Measurements from ENCODE around the gene UBXN1.

Gene UBXN1

DNA sequence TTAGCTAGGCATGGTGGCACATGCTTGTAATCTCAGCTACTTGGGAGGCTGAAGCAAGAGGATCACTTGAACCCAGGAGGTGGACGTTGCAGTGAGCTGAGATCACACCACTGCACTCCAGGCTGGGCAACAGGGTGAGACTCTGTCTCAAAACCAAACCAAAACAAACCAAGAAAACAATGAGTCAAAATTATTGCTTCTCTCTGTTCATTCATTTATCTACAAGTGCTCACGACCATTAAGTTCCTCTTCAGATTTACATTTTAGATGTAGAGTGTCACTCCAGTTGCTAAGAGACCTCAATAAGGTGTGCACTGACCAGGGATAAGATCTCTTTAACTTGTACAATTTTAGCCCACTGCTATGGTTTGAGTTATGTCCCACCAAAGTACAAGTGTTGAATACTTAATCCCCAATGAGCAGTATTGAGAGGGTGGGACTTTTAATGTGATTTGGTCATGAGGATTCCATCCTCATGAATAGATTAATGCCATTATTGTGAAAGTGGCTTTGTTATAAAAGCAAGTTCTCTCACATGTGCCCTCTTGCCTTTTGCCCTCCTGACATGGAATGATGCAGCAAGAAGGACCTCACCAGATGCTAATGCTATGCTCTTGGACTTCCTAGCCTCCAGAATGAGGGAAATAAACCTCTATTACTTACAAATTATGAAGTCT lies 40.6 kb upstream of the UBXN1 start:
- no peak overlapping the region for H2AFZ ChIP-seq (ENCODE audit: low read depth, low read length, severe bottlenecking)
- no peaks in the 10 kb centered on the region for H3K9me2 ChIP-seq (replicated peaks; ENCODE audit: insufficient read depth, low read length)
- H3K27ac ChIP-seq (ENCODE audit: low read depth, low read length) = no peak overlapping the region
- TF ChIP-seq, protein P1, sequence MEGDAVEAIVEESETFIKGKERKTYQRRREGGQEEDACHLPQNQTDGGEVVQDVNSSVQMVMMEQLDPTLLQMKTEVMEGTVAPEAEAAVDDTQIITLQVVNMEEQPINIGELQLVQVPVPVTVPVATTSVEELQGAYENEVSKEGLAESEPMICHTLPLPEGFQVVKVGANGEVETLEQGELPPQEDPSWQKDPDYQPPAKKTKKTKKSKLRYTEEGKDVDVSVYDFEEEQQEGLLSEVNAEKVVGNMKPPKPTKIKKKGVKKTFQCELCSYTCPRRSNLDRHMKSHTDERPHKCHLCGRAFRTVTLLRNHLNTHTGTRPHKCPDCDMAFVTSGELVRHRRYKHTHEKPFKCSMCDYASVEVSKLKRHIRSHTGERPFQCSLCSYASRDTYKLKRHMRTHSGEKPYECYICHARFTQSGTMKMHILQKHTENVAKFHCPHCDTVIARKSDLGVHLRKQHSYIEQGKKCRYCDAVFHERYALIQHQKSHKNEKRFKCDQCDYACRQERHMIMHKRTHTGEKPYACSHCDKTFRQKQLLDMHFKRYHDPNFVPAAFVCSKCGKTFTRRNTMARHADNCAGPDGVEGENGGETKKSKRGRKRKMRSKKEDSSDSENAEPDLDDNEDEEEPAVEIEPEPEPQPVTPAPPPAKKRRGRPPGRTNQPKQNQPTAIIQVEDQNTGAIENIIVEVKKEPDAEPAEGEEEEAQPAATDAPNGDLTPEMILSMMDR (IDR thresholded peaks at IDR 0.05; ENCODE audit: insufficient read depth, low read length, poor library complexity, severe bottlenecking) = no peak
- no peak for TF ChIP-seq EZH2phosphoT487 (conservative IDR thresholded peaks at IDR 0.05; ENCODE audit: low read length)
- H3K4me2 ChIP-seq (ENCODE audit: low read depth, low read length, poor library complexity, severe bottlenecking) = no peak overlapping the region
- peaks cover 5% of the 10 kb centered on the region for H4K20me1 ChIP-seq (ENCODE audit: low read depth, low read length)
- no peaks in the 10 kb centered on the region for H3K27me3 ChIP-seq (ENCODE audit: low read length)
- H3K79me2 ChIP-seq (ENCODE audit: insufficient read depth, low read length) = peaks cover 41% of the 10 kb centered on the region
- H3K4me3 ChIP-seq (ENCODE audit: insufficient read depth, low read length, poor library complexity, severe bottlenecking) = no peak overlapping the region
- H3K9ac ChIP-seq (ENCODE audit: low read length) = no peak overlapping the region
- H3F3A ChIP-seq (ENCODE audit: insufficient read depth) = no peaks in the 10 kb centered on the region
- H3K9me3 ChIP-seq (ENCODE audit: insufficient read depth, low read length) = no peaks in the 10 kb centered on the region
- peaks cover 68% of the 10 kb centered on the region for H3K36me3 ChIP-seq (ENCODE audit: low read length)

DNA sequence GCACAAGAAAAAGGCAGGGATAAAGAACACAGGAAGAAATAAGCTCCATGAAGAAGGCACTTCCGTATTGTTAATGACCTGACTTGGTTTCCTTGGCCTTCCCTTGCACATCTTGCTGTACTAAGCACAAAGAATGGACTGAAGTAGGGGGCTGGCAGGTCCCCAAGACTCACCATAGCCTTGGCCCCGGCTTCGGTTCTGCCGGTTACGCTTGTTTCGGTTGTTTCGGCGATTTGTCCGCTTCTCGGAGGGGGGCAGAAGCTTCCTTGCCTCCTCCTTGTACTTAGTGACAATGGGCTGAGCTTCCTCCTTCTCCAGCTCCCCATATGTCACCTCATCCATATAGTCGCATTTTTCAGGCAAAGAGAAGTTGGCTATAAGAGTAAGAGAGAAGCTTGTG lies 37.9 kb upstream of the UBXN1 start:
- Histone ChIP-seq H2AFZ (ENCODE audit: low read depth, low read length, severe bottlenecking) (no peak overlapping the region), H3K27ac (ENCODE audit: low read depth, low read length) (no peak overlapping the region), H3K4me3 (ENCODE audit: insufficient read depth, low read length, poor library complexity, severe bottlenecking) (no peak overlapping the region), H3K4me2 (ENCODE audit: low read depth, low read length, poor library complexity, severe bottlenecking) (no peak overlapping the region), H3K36me3 (ENCODE audit: low read length) (peaks cover 49% of the 10 kb centered on the region), H3K9ac (ENCODE audit: low read length) (no peak overlapping the region), H3K9me2 (replicated peaks; ENCODE audit: insufficient read depth, low read length) (no peaks in the 10 kb centered on the region), H3F3A (ENCODE audit: insufficient read depth) (peaks cover 13% of the 10 kb centered on the region), H4K20me1 (ENCODE audit: low read depth, low read length) (no peaks in the 10 kb centered on the region), H3K9me3 (ENCODE audit: insufficient read depth, low read length) (no peaks in the 10 kb centered on the region), H3K27me3 (ENCODE audit: low read length) (no peaks in the 10 kb centered on the region), H3K79me2 (ENCODE audit: insufficient read depth, low read length) (peaks cover 23% of the 10 kb centered on the region)
- TF ChIP-seq EZH2phosphoT487 (conservative IDR thresholded peaks at IDR 0.05; ENCODE audit: low read length) = no peak
- TF ChIP-seq, protein P1 (IDR thresholded peaks at IDR 0.05; ENCODE audit: insufficient read depth, low read length, poor library complexity, severe bottlenecking) = no peak

DNA sequence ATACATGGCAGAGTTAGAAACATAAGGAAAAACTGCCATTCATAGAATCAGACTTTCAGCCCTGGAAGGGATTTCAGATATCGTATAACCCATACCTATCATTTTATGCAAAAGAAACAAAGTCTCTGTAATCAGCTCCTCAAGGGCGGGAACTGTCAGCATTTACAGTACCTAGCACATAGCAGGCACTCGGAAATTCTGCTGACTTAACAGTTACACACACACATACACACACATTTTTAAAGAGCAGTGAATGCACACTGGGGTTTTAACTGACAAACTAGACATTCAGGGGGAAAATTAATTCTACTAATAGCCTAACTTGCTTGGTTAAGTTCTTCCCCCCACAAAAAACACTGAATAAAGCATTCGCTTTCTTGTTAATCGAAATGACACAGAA lies 37.3 kb upstream of the UBXN1 start:
- H3F3A ChIP-seq (ENCODE audit: insufficient read depth) = peaks cover 13% of the 10 kb centered on the region
- no peak overlapping the region for H3K27ac ChIP-seq (ENCODE audit: low read depth, low read length)
- no peaks in the 10 kb centered on the region for H4K20me1 ChIP-seq (ENCODE audit: low read depth, low read length)
- no peaks in the 10 kb centered on the region for H3K9me3 ChIP-seq (ENCODE audit: insufficient read depth, low read length)
- no peaks in the 10 kb centered on the region for H3K27me3 ChIP-seq (ENCODE audit: low read length)
- H3K4me3 ChIP-seq (ENCODE audit: insufficient read depth, low read length, poor library complexity, severe bottlenecking) = no peak overlapping the region
- H3K9ac ChIP-seq (ENCODE audit: low read length) = no peak overlapping the region
- H3K9me2 ChIP-seq (replicated peaks; ENCODE audit: insufficient read depth, low read length) = no peaks in the 10 kb centered on the region
- no peak overlapping the region for H3K4me2 ChIP-seq (ENCODE audit: low read depth, low read length, poor library complexity, severe bottlenecking)
- peaks cover 20% of the 10 kb centered on the region for H3K79me2 ChIP-seq (ENCODE audit: insufficient read depth, low read length)
- no peak for TF ChIP-seq EZH2phosphoT487 (conservative IDR thresholded peaks at IDR 0.05; ENCODE audit: low read length)
- TF ChIP-seq, protein P1 (IDR thresholded peaks at IDR 0.05; ENCODE audit: insufficient read depth, low read length, poor library complexity, severe bottlenecking) = no peak
- no peak overlapping the region for H2AFZ ChIP-seq (ENCODE audit: low read depth, low read length, severe bottlenecking)
- peaks cover 47% of the 10 kb centered on the region for H3K36me3 ChIP-seq (ENCODE audit: low read length)
